GM10266 (cell line): Measurements from ENCODE around the gene MYO3B.

ENCODE experiments used
- DNase-seq: peaks from one replicate; pipeline ENCODE4 v3.0.0; 2012; ENCODE audit errors: extremely low spot score
- TF ChIP-seq, protein P1 (sequence below): IDR thresholded peaks from 2 replicates; pipeline ENCODE4 v1.5.1; 2012; ENCODE audit warnings: mild to moderate bottlenecking, low read depth; ENCODE audit not compliant: control insufficient read depth, insufficient read depth; ENCODE audit errors: missing control alignments

MYO3B gene

DNA sequence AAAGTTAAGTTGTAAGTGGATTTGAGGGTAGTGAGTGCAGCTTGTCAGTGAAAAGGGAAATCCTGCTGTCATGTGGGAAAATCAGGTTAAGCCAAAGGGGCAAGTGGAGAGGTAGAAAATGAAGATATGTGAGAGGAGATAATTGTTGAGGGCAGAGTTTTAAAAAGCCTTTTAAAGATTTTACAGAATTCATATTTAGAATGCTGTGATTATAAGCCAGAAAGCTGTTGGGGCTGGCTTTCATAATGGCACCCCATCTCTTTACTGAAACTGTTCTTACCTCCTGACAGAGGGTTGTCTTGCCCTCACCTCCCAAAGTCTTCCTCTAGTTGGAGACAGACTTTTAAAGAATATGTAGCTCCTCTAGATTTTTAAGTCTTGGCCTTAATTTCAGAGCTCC, 86.9 kb downstream of the MYO3B start:
- TF ChIP-seq, protein P1, sequence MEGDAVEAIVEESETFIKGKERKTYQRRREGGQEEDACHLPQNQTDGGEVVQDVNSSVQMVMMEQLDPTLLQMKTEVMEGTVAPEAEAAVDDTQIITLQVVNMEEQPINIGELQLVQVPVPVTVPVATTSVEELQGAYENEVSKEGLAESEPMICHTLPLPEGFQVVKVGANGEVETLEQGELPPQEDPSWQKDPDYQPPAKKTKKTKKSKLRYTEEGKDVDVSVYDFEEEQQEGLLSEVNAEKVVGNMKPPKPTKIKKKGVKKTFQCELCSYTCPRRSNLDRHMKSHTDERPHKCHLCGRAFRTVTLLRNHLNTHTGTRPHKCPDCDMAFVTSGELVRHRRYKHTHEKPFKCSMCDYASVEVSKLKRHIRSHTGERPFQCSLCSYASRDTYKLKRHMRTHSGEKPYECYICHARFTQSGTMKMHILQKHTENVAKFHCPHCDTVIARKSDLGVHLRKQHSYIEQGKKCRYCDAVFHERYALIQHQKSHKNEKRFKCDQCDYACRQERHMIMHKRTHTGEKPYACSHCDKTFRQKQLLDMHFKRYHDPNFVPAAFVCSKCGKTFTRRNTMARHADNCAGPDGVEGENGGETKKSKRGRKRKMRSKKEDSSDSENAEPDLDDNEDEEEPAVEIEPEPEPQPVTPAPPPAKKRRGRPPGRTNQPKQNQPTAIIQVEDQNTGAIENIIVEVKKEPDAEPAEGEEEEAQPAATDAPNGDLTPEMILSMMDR, result no peak

DNA sequence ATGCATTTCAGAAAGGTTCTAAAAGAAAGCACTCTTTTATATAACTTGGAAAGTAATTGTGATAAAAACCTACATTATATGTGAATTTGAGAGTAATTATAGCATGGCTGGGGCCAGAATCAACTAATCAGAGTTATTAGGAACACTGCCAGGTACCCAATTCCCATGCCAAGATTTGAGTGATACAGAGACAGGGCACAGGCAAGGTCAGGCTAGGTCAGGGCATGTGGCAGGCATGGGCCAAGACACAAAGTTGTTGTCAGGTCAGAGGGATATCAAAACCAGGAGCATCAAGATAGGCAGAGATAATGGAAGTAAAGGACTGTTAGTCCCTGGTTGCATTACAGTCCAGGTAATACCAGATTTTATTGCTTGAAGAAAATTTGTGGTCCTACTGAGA, 87.4 kb downstream of the MYO3B start:
- DNase-seq, result no peak
- TF ChIP-seq, protein P1, result no peak

More for the DNA sequence above, 86.9 kb downstream of the MYO3B start:
- no peak for DNase-seq

DNA sequence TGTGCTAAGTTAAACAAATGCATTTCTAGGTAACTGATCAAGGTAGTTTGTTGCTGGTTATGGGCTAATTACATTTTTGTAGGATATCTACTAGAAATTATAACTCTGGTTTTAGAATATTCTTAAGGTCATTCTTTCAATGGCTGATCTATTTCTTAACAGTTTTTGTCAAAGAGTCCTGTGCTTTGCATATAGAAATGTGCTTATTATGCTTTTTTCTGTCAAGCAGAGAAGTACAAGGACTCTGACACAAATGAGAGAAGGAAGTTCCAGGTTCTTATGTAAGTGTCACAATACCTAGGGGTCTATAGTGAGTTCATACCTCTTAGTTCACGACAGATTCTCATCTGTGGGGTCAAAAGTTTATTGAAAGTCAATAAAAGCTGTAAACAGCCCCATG, 88.4 kb downstream of the MYO3B start:
- no peak for DNase-seq
- TF ChIP-seq, protein P1, result no peak

DNA sequence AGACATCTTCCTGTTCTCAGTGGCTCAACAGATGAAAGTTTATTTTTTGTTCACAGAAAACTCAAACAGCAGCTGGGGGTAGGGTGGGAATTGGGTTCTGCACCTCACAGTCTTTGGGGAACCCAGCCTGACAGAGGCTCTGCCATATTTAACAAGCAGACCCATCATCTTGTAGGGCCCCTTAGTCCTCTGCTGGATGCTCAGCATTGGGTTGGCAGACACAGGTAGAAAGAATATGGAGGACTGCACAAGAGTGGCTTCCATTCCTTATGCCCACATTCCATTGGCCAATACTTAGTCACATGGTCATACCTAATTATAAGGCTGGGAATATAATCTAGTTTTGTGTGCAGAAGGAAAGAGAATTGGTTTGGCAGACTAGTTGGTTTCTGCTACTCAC, 89.1 kb downstream of the MYO3B start:
- TF ChIP-seq, protein P1, result no peak

DNA sequence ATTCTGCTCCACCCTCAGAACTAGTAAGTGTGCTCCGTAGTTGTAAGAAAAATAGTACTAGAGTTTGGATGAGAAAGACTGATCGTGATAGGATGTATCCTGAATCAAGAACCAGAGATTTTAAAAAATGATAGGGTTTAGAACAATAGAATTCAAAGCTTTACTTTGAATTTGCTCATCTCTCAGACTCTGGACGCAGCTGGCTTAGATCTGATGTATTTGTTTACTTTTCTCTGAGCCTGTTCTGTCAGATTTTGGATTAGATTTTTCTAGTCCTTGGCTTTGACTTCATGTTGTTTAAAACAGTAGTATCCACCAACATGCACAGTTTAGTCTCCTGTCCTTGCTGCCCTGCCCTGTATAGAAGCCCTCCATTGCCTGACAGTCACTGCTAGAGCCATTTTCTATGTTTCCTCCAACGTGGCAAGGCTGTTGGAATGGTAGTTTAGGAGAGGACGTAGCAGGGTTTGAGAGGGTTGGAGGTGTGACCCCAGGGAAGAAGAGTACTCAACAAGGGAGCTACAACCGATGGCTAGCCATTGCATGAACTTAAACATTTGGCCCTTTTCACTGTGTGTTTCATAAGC, 92.4 kb downstream of the MYO3B start:
- TF ChIP-seq, protein P1, result no peak
- no peak for DNase-seq

More for the DNA sequence above, 89.1 kb downstream of the MYO3B start:
- no peak for DNase-seq

DNA sequence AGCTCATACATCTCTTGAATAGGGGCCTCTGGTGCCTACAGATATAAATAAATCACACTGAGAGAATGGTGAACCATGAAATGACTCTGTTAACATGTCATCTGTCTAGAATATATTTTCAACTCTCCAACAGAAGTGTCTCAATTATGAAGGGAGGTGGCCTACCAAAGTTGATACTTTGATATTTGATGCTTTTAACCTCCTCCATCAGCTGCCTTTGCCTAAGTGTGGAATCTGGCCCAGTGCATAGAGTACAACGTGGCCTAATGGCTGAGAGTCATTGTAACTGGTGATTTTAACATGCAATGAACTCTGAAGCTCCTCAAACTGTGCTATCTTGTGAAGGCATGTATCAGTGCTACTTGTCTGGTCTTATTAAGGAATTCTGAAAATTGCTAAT, 93.4 kb downstream of the MYO3B start:
- TF ChIP-seq, protein P1, result no peak
- no peak for DNase-seq

DNA sequence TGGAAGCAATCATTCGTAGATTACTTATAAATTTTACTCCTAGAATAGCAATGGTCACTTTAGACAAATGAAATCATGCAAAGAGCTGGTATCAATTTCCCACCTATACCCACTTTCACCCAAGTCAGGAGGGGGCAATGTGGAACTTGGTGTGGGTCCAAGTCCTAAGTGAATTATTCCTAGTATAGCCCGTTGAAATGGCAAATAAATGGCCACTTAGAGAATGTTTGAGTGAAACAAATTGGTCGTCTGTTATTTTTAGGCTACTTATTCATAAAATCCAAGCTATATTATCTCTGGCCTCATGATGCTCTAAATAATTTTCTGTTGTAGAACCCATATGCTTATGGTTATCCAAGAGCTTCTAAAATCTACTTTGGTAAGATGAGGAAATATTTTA, 98.1 kb downstream of the MYO3B start:
- TF ChIP-seq, protein P1, result no peak
- no peak for DNase-seq
